K562 (cell line): ENCODE data around the gene EXOC6. TPM values are rescaled to one million over a fixed set of nuclear protein-coding genes. Genes with fewer than 3 reads are reported as not detected.

ENCODE experiments used
- ARID4B ChIP-seq: sonication (generic); formaldehyde crosslinking; IDR thresholded peaks from 2 replicates; pipeline ENCODE4 v1.8.0; 2022; ENCODE audit warnings: mild to moderate bottlenecking, missing genetic modification reagents
- ATF1 ChIP-seq, 2 experiments: fragments of 450-650 bp in 1 of 2; IDR thresholded peaks; 2 replicates each; pipeline ENCODE4 v1.6.1; 2016; ENCODE audit warnings: missing compliant biosample characterization in 1 of 2, missing genetic modification characterization in 1 of 2
- CC2D1A ChIP-seq: fragments of 450-650 bp; IDR thresholded peaks from 2 replicates; pipeline ENCODE4 v1.6.1; 2017; ENCODE audit warnings: mild to moderate bottlenecking
- CCNT2 ChIP-seq: IDR thresholded peaks from 2 replicates; pipeline ENCODE4 v1.6.1; 2011; ENCODE audit warnings: borderline replicate concordance, low read depth, mild to moderate bottlenecking, moderate library complexity, mixed read lengths, low read length; ENCODE audit not compliant: insufficient read length; ENCODE audit errors: extremely low read depth
- EP400 ChIP-seq: fragments of 450-650 bp; IDR thresholded peaks from 2 replicates; pipeline ENCODE4 v1.6.1; 2017; ENCODE audit warnings: antibody characterized with exemption, mild to moderate bottlenecking, moderate library complexity
- FOXM1 ChIP-seq, 2 experiments: fragments of 450-650 bp in 1 of 2; sonication (generic) in 1 of 2; formaldehyde crosslinking in 1 of 2; IDR thresholded peaks; 2 replicates each; pipeline versions ENCODE4 v1.6.1 to v1.9.0; 2017 to 2022; ENCODE audit warnings: low read depth in 2 of 2, mild to moderate bottlenecking in 2 of 2, missing genetic modification reagents in 1 of 2, moderate library complexity in 1 of 2
- GABPB1 ChIP-seq: sonication (generic); formaldehyde crosslinking; IDR thresholded peaks from 2 replicates; pipeline ENCODE4 v1.8.0; 2022; ENCODE audit warnings: mild to moderate bottlenecking, missing genetic modification reagents
- HCFC1 ChIP-seq: IDR thresholded peaks from 2 replicates; pipeline ENCODE4 v1.6.1; 2012; ENCODE audit warnings: low read depth, low read length, improper control_type of control experiment
- MCM7 ChIP-seq, 2 experiments: fragments of 450-650 bp; IDR thresholded peaks; 2 replicates each; pipeline ENCODE4 v1.6.1; 2016 to 2018
- PYGO2 ChIP-seq: fragments of 450-650 bp; IDR thresholded peaks from 2 replicates; pipeline ENCODE4 v1.6.1; 2016; ENCODE audit warnings: mild to moderate bottlenecking, missing genetic modification characterization, moderate library complexity, missing compliant biosample characterization
- RBM22 ChIP-seq: fragments of 200-400 bp; formaldehyde crosslinking; IDR thresholded peaks from 2 replicates; pipeline ENCODE4 v1.6.1; 2018; ENCODE audit warnings: low read length, low read depth; ENCODE audit not compliant: poor library complexity, severe bottlenecking
- RBM25 ChIP-seq: fragments of 200-400 bp; formaldehyde crosslinking; IDR thresholded peaks from 2 replicates; pipeline ENCODE4 v1.6.1; 2018; ENCODE audit warnings: low read length, low read depth, moderate library complexity; ENCODE audit not compliant: severe bottlenecking
- SIN3A ChIP-seq, 2 experiments: fragments of 150-350 bp in 1 of 2; IDR thresholded peaks; 2 replicates each; pipeline ENCODE4 v1.6.1; 2011 to 2016; ENCODE audit warnings: borderline replicate concordance in 2 of 2, low read depth in 2 of 2, low read length in 2 of 2, mild to moderate bottlenecking in 2 of 2, moderate library complexity in 2 of 2; ENCODE audit not compliant: control insufficient read depth in 1 of 2
- SMARCC2 ChIP-seq: fragments of 450-650 bp; IDR thresholded peaks from 2 replicates; pipeline ENCODE4 v1.6.1; 2017; ENCODE audit warnings: antibody characterized with exemption, moderate library complexity, mild to moderate bottlenecking, low read depth
- TEAD1 ChIP-seq, 2 experiments: fragments of 450-650 bp in 1 of 2; sonication (generic) in 1 of 2; formaldehyde crosslinking; IDR thresholded peaks; 2 replicates each; pipeline versions ENCODE4 v1.4.0 to v1.8.0; 2020 to 2022; ENCODE audit warnings: mild to moderate bottlenecking in 2 of 2, missing genetic modification reagents in 1 of 2
- YY1 ChIP-seq, 3 experiments: IDR thresholded peaks; 2 replicates each; pipeline ENCODE4 v1.6.1; 2011; ENCODE audit warnings: low read length in 2 of 3, mild to moderate bottlenecking in 2 of 3, moderate library complexity in 2 of 3, borderline replicate concordance in 1 of 3, control low read depth in 1 of 3, low read depth in 1 of 3; ENCODE audit not compliant: insufficient read depth in 3 of 3, insufficient replicate concordance in 2 of 3, control insufficient read depth in 1 of 3, insufficient read length in 1 of 3; ENCODE audit errors: extremely low read depth in 1 of 3
- ZNF444 ChIP-seq: fragments of 250-450 bp; sonication (Bioruptor Pico); IDR thresholded peaks from 2 replicates; pipeline ENCODE4 v1.4.0; 2020; ENCODE audit warnings: mild to moderate bottlenecking, moderate library complexity
- ZNF644 ChIP-seq: fragments of 200-800 bp; sonication (Bioruptor generic); IDR thresholded peaks from 2 replicates; pipeline ENCODE4 v1.6.1; 2016; ENCODE audit warnings: low read depth, missing genetic modification characterization, missing compliant biosample characterization
- polyA plus RNA-seq, 8 experiments: library from polyadenylated mRNA; depleted of rRNA in 4 of 8; stranded (reverse) in 5 of 8; unstranded in 3 of 8; fragments of >200 nt; fragmentation: Nextera tagmentation in 2 of 8; fragmentation: Illumina TruSeq in 1 of 8; extraction: Ambion mirVana in 2 of 8; extraction: Trizol in 1 of 8; gene quantifications; 2 replicates each; pipeline versions ENCODE4 v1.2.1 to v1.2.3, GENCODE V29; 2011 to 2014; ENCODE audit warnings: inconsistent platforms in 1 of 8, missing spikeins in 1 of 8
- total RNA-seq, 7 experiments: library from RNA; depleted of rRNA in 6 of 7; stranded (reverse); fragments of >200 nt in 6 of 7; fragmentation: Illumina TruSeq in 2 of 7; extraction: Trizol in 2 of 7; gene quantifications; 2 replicates each; pipeline versions ENCODE4 v1.2.1 to v1.2.3, GENCODE V29; 2011 to 2021; ENCODE audit warnings: low replicate concordance in 1 of 7
- TF ChIP-seq, protein P1 (sequence below), 2 experiments: fragments of 450-650 bp; IDR thresholded peaks; 2 replicates each; pipeline ENCODE4 v1.6.1; 2016

EXOC6 gene
- total and polyA plus RNA-seq, 9 of the 15 experiments (the other 6 are each of a cell fraction or from before 2014, with no cell fraction given) = 13.9 to 42.8 (median 24.9) TPM

DNA sequence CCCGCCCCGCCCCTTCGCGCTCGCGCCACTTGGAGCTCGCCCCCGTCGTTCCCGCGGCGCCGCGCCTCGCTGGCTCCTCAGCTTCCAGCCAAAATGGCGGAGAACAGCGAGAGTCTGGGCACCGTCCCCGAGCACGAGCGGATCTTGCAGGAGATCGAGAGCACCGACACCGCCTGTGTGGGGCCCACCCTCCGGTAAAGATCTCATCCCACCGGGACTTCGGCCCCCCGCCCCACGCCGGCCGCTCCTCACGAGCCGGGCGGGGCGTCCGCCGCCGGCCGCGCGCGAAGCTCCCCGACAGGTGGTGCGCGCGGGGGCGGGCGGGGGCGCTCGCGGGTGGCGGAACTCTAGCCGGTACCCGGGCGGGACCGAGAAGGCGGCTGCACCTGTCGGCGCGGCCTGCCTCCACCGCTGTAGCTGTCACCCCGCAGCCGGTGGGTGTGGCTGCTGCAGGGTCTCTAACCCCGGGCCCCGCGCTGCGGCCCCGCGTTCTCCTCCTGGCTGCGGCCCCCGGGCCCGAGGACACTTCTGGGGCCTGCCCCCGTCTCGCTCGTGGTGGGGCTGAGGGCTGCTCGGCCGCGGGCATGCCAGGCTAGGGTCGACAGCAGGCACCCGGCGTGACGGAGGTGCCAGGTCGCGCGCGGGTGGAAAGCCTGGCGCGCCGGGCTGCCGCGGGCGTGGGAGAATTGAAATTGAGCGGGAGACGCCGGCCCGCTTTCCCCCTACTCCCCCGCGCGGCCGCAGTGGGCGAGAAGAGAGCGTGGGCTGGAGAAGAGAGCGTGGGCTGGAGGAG is at the start of gene EXOC6 (continued):
- TF ChIP-seq ARID4B (CRISPR knock-in tag) (peak; percentile 75), CC2D1A (no peak), SMARCC2 (no peak), ZNF444 (CRISPR knock-in tag) (no peak), ZNF644 (tag) (peak; percentile 75; the same call in 1 of the 2 replicates), HCFC1 (peak; percentile 29; the same call in 1 of the 2 replicates), GABPB1 (0 out of 2 replicates have a peak, but pooled peaks have one; percentile 13), EP400 (peak; percentile 43; the same call in 1 of the 2 replicates), SIN3A (IDR thresholded peaks at IDR 0.05; ENCODE audit: borderline replicate concordance in 2 of 2, control insufficient read depth in 1 of 2, low read depth in 2 of 2, low read length in 2 of 2) (peak in 1 of 2 experiments; percentile 34; a peak in 1 of 4 replicates), YY1 (IDR thresholded peaks at IDR 0.05; ENCODE audit: borderline replicate concordance in 1 of 3, control insufficient read depth in 1 of 3, extremely low read depth in 1 of 3, insufficient read depth in 3 of 3, insufficient read length in 1 of 3, insufficient replicate concordance in 2 of 3, low read depth in 1 of 3, low read length in 2 of 3) (peak; percentile 70 to 95 (median 91)), TEAD1 (CRISPR knock-in tag; IDR thresholded peaks at IDR 0.05) (peak in 1 of 2 experiments; percentile 43; a peak in 1 of 4 replicates), FOXM1 (IDR thresholded peaks at IDR 0.05; ENCODE audit: low read depth) (no peak), FOXM1 (CRISPR knock-in tag; IDR thresholded peaks at IDR 0.05; ENCODE audit: low read depth) (0 out of 2 replicates have a peak, but pooled peaks have one; percentile 45), RBM25 (peak; percentile 12), CCNT2 (peak; percentile 57), ATF1 (CRISPR knock-in tag; IDR thresholded peaks at IDR 0.05) (no peak), ATF1 (tag; IDR thresholded peaks at IDR 0.05) (no peak), PYGO2 (tag) (no peak), RBM22 (peak; percentile 90), MCM7 (IDR thresholded peaks at IDR 0.05) (no peak)
- TF ChIP-seq, protein P1, sequence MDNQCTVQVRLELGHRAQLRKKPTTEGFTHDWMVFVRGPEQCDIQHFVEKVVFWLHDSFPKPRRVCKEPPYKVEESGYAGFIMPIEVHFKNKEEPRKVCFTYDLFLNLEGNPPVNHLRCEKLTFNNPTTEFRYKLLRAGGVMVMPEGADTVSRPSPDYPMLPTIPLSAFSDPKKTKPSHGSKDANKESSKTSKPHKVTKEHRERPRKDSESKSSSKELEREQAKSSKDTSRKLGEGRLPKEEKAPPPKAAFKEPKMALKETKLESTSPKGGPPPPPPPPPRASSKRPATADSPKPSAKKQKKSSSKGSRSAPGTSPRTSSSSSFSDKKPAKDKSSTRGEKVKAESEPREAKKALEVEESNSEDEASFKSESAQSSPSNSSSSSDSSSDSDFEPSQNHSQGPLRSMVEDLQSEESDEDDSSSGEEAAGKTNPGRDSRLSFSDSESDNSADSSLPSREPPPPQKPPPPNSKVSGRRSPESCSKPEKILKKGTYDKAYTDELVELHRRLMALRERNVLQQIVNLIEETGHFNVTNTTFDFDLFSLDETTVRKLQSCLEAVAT (IDR thresholded peaks at IDR 0.05) = no peak
